ENCODE results near the gene NFASC.

The NFASC gene

GRCh38 chr1:204830747-204831146 is 39.9 kb upstream of the NFASC start:
- no peaks in the 10 kb centered on the region for H4K20me1 ChIP-seq (ENCODE audit: low read depth, low read length)
- H3K4me2 ChIP-seq (ENCODE audit: low read depth, low read length, poor library complexity, severe bottlenecking), result no peak overlapping the region
- H3K27me3 ChIP-seq (ENCODE audit: low read length), result no peaks in the 10 kb centered on the region
- H3K4me3 ChIP-seq (ENCODE audit: insufficient read depth, low read length, poor library complexity, severe bottlenecking), result no peak overlapping the region
- TF ChIP-seq CTCF (IDR thresholded peaks at IDR 0.05; ENCODE audit: insufficient read depth, low read length, poor library complexity, severe bottlenecking), result no peak
- no peak for TF ChIP-seq EZH2phosphoT487 (conservative IDR thresholded peaks at IDR 0.05; ENCODE audit: low read length)
- no peaks in the 10 kb centered on the region for H3K9me2 ChIP-seq (replicated peaks; ENCODE audit: insufficient read depth, low read length)
- H3K27ac ChIP-seq (ENCODE audit: low read depth, low read length), result no peak overlapping the region
- no peaks in the 10 kb centered on the region for H3F3A ChIP-seq (ENCODE audit: insufficient read depth)
- no peak overlapping the region for H3K9ac ChIP-seq (ENCODE audit: low read length)
- no peaks in the 10 kb centered on the region for H3K79me2 ChIP-seq (ENCODE audit: insufficient read depth, low read length)
- H3K36me3 ChIP-seq (ENCODE audit: low read length), result no peaks in the 10 kb centered on the region
- no peaks in the 10 kb centered on the region for H3K9me3 ChIP-seq (ENCODE audit: insufficient read depth, low read length)
- H2AFZ ChIP-seq (ENCODE audit: low read depth, low read length, severe bottlenecking), result no peak overlapping the region

GRCh38 chr1:204831186-204831585 is 39.5 kb upstream of the NFASC start:
- H3K4me2 ChIP-seq (ENCODE audit: low read depth, low read length, poor library complexity, severe bottlenecking), result no peak overlapping the region
- no peaks in the 10 kb centered on the region for H3K27me3 ChIP-seq (ENCODE audit: low read length)
- no peak for TF ChIP-seq CTCF (IDR thresholded peaks at IDR 0.05; ENCODE audit: insufficient read depth, low read length, poor library complexity, severe bottlenecking)
- TF ChIP-seq EZH2phosphoT487 (conservative IDR thresholded peaks at IDR 0.05; ENCODE audit: low read length), result no peak
- no peaks in the 10 kb centered on the region for H3K9me2 ChIP-seq (replicated peaks; ENCODE audit: insufficient read depth, low read length)
- H3K36me3 ChIP-seq (ENCODE audit: low read length), result no peaks in the 10 kb centered on the region
- H2AFZ ChIP-seq (ENCODE audit: low read depth, low read length, severe bottlenecking), result no peak overlapping the region
- no peaks in the 10 kb centered on the region for H3K9me3 ChIP-seq (ENCODE audit: insufficient read depth, low read length)
- H4K20me1 ChIP-seq (ENCODE audit: low read depth, low read length), result no peaks in the 10 kb centered on the region
- H3F3A ChIP-seq (ENCODE audit: insufficient read depth), result no peaks in the 10 kb centered on the region
- no peak overlapping the region for H3K9ac ChIP-seq (ENCODE audit: low read length)
- no peak overlapping the region for H3K4me3 ChIP-seq (ENCODE audit: insufficient read depth, low read length, poor library complexity, severe bottlenecking)
- no peaks in the 10 kb centered on the region for H3K79me2 ChIP-seq (ENCODE audit: insufficient read depth, low read length)
- H3K27ac ChIP-seq (ENCODE audit: low read depth, low read length), result no peak overlapping the region

- no peaks in the 10 kb centered on the region for H4K20me1 ChIP-seq (ENCODE audit: low read depth, low read length)
- H3K36me3 ChIP-seq (ENCODE audit: low read length), result no peaks in the 10 kb centered on the region
- no peak overlapping the region for H3K4me3 ChIP-seq (ENCODE audit: insufficient read depth, low read length, poor library complexity, severe bottlenecking)
- H3F3A ChIP-seq (ENCODE audit: insufficient read depth), result no peaks in the 10 kb centered on the region
- no peaks in the 10 kb centered on the region for H3K9me2 ChIP-seq (replicated peaks; ENCODE audit: insufficient read depth, low read length)
- H3K9ac ChIP-seq (ENCODE audit: low read length), result no peak overlapping the region
- no peaks in the 10 kb centered on the region for H3K27me3 ChIP-seq (ENCODE audit: low read length)
- TF ChIP-seq EZH2phosphoT487 (conservative IDR thresholded peaks at IDR 0.05; ENCODE audit: low read length) (no peak), CTCF (IDR thresholded peaks at IDR 0.05; ENCODE audit: insufficient read depth, low read length, poor library complexity, severe bottlenecking) (no peak)
- no peak overlapping the region for H2AFZ ChIP-seq (ENCODE audit: low read depth, low read length, severe bottlenecking)
- H3K27ac ChIP-seq (ENCODE audit: low read depth, low read length), result no peak overlapping the region
- no peak overlapping the region for H3K4me2 ChIP-seq (ENCODE audit: low read depth, low read length, poor library complexity, severe bottlenecking)
- no peaks in the 10 kb centered on the region for H3K9me3 ChIP-seq (ENCODE audit: insufficient read depth, low read length)
- no peaks in the 10 kb centered on the region for H3K79me2 ChIP-seq (ENCODE audit: insufficient read depth, low read length)
Observed at GRCh38 chr1:204834336-204834735, 36.3 kb upstream of the NFASC start.

Data from SU-DHL-6 (cell line).